ENCODE results near the gene CACNA1A. TPM values are rescaled to one million over a fixed set of nuclear protein-coding genes. Genes with fewer than 3 reads are reported as not detected.

CACNA1A gene
- under 0.01 TPM in 1 of 2 replicates, not detected in the other for total RNA-seq

GRCh38 chr19:13506471-13506820 is at the start of gene CACNA1A:
Gene CACNA1A, minus strand, starts transcription at chr19:13506479. Its CDS starts 255 bp downstream, at chr19:13506224.

